MCF 10A (cell line): Measurements from ENCODE around the gene TMPRSS9. TPM values are rescaled to one million over a fixed set of nuclear protein-coding genes. Genes with fewer than 3 reads are reported as not detected.

Source experiments
- BruUV-seq: library from RNA; stranded (reverse); fragments of 400-500 nt; replicated peaks from 2 replicates; lab custom pipeline; 2021; lab: Mats Ljungman, UMichigan
- CTCF ChIA-PET: fragments of 300-600 bp; sonication (Branson Sonifier 250); formaldehyde crosslinking; extraction: SDS; loops from one replicate; lab custom pipeline; 2021; ENCODE audit warnings: antibody characterized with exemption, inconsistent platforms; lab: Yijun Ruan, JAX
- POLR2A ChIA-PET: fragments of 300-600, 350-650 bp; sonication (Branson Sonifier 250); formaldehyde crosslinking; extraction: SDS; loops from one replicate; lab custom pipeline; 2020; ENCODE audit warnings: antibody characterized with exemption, inconsistent platforms; lab: Yijun Ruan, JAX
- DNase-seq: peaks from one replicate; pipeline ENCODE4 v3.0.0-alpha.2; 2018; ENCODE audit not compliant: unreplicated experiment
- H3K27ac Mint-ChIP-seq: one replicate; pipeline ENCODE4 v1.8.0; 2022; ENCODE audit warnings: mild to moderate bottlenecking, low read depth, mixed read lengths; ENCODE audit not compliant: unreplicated experiment
- H3K27me3 Mint-ChIP-seq: one replicate; pipeline ENCODE4 v1.8.0; 2022; ENCODE audit warnings: mixed read lengths; ENCODE audit not compliant: insufficient read depth, unreplicated experiment
- H3K36me3 Mint-ChIP-seq: one replicate; pipeline ENCODE4 v1.8.0; 2022; ENCODE audit warnings: mild to moderate bottlenecking, moderate library complexity, mixed read lengths; ENCODE audit not compliant: insufficient read depth, unreplicated experiment
- H3K4me1 Mint-ChIP-seq: one replicate; pipeline ENCODE4 v1.8.0; 2022; ENCODE audit warnings: mixed read lengths; ENCODE audit not compliant: insufficient read depth, unreplicated experiment
- H3K4me3 Mint-ChIP-seq: one replicate; pipeline ENCODE4 v1.8.0; 2022; ENCODE audit warnings: mild to moderate bottlenecking, moderate library complexity, mixed read lengths; ENCODE audit not compliant: unreplicated experiment
- H3K9me3 Mint-ChIP-seq: one replicate; pipeline ENCODE4 v1.8.0; 2022; ENCODE audit warnings: mixed read lengths; ENCODE audit not compliant: unreplicated experiment
- intact Hi-C: fragments of 100-400 bp; cut with micrococcal nuclease; formaldehyde crosslinking; loops from 2 replicates; pipeline ENCODE4 v1.14.1; 2022
- total RNA-seq: library from RNA; stranded (reverse); gene quantifications from 2 replicates; pipeline ENCODE4 v1.2.3, GENCODE V29; 2022
- TF ChIP-seq, protein P1 (sequence below): fragments of 200-600 bp; IDR thresholded peaks from one replicate; pipeline ENCODE4 v1.8.0; 2022; ENCODE audit warnings: antibody characterized with exemption, mild to moderate bottlenecking; ENCODE audit not compliant: unreplicated experiment

TMPRSS9 gene
- total RNA-seq, 1 experiment from 2014 or later = not detected

DNA sequence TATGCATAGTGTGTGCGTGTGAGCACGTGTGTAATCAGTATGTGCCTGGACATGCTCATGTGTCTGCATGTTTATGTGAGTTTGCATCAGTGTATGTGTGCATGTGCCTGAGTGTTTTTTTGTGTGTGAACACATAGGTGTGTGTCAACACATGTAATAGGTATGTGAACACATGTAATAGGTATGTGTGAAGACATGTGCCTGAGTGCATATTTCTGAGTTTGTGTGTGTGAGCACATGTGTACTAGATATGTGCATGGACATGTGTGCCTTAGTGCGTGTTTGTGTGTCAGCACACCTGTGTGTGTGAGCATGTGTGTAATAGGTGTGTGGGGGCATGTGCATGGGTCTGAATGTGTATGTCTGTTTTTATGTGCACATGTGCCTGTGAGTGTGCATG lies 24.2 kb upstream of the TMPRSS9 start:
- no peak overlapping the region for H3K27ac Mint-ChIP-seq
- TF ChIP-seq, protein P1, sequence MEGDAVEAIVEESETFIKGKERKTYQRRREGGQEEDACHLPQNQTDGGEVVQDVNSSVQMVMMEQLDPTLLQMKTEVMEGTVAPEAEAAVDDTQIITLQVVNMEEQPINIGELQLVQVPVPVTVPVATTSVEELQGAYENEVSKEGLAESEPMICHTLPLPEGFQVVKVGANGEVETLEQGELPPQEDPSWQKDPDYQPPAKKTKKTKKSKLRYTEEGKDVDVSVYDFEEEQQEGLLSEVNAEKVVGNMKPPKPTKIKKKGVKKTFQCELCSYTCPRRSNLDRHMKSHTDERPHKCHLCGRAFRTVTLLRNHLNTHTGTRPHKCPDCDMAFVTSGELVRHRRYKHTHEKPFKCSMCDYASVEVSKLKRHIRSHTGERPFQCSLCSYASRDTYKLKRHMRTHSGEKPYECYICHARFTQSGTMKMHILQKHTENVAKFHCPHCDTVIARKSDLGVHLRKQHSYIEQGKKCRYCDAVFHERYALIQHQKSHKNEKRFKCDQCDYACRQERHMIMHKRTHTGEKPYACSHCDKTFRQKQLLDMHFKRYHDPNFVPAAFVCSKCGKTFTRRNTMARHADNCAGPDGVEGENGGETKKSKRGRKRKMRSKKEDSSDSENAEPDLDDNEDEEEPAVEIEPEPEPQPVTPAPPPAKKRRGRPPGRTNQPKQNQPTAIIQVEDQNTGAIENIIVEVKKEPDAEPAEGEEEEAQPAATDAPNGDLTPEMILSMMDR = no peak
- CTCF ChIA-PET = interaction anchor here (0.7 kb wide), 1 partner anchor 278 kb away, joined by 3 read pairs; no protein-coding TSS in a partner anchor
- BruUV-seq = no TSS peak
- no peaks in the 10 kb centered on the region for H3K27me3 Mint-ChIP-seq
- no peaks in the 10 kb centered on the region for H3K4me1 Mint-ChIP-seq
- no peak overlapping the region for H3K4me3 Mint-ChIP-seq
- no peaks in the 10 kb centered on the region for H3K9me3 Mint-ChIP-seq
- DNase-seq = no peak
- POLR2A ChIA-PET = interaction anchor here (0.5 kb wide), 1 partner anchor 281 kb away, joined by 3 read pairs; no protein-coding TSS in a partner anchor
- peaks cover 18% of the 10 kb centered on the region for H3K36me3 Mint-ChIP-seq
- intact Hi-C loops = no loop called here

DNA sequence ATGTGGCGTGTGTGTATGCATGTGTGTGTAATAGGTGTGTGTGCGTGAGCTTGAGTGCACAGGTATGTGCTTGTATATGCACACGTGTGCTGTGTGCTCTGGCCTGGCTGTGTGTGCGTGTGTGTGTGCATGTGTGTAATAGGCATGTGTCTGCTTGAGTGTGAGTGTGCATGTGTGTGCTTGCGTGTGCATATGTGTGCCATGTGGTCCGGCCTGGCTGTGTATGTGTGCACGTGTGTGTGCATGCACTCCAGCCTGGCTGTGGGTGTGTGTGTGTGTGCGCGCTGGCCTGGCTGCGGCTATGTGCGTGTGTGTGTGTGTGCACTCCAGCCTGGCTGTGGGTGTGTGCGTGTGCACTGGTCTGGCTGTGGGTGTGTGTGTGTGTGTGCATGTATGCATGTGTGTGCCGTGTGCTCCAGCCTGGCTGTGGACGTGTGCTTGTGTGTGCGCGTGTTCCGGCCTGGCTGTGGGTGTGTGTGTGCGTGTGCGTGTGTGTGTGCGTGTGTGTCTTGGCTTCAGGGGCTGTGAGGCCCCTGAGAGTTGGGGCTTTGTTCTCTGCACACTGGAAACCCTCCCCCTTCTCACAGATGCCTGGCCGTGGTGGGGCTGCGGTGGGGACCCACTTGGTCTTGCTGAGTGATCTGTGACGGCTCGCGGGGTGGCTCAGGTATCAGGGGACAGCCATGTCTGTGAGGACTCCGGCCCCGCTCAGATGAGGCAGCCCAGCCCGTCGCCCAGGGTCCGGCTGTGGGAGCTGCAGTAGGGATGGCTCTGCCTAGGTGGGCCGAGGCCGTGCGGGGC lies 23.3 kb upstream of the TMPRSS9 start:
- Mint-ChIP-seq H3K36me3 (peaks cover 21% of the 10 kb centered on the region), H3K27me3 (no peaks in the 10 kb centered on the region), H3K27ac (no peak overlapping the region), H3K9me3 (no peaks in the 10 kb centered on the region), H3K4me1 (no peaks in the 10 kb centered on the region), H3K4me3 (no peak overlapping the region)
- intact Hi-C loops = no loop called here
- TF ChIP-seq, protein P1 = no peak
- DNase-seq = no peak
- POLR2A ChIA-PET = interaction anchor here (0.5 to 1.3 kb wide), 2 partner anchors 37 to 282 kb away, joined by 3 read pairs; no protein-coding TSS in a partner anchor
- no TSS peak for BruUV-seq
- CTCF ChIA-PET = no interaction called here

DNA sequence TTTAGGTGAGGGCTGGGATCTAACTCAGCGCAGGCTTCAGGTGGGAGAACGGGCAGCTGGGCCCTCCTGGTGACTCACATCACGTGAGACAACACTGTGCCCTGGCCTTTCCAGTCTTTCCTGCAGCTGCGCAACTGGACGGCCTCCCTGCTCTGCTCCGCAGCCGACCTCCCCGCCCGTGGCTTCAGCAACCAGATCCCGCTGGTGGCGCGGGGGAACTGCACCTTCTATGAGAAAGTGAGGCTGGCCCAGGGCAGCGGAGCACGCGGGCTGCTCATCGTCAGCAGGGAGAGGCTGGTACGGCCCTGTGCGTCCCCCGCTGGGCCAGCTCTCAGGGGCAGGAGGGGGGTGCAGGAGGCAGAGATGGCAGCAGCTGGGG lies 22.7 kb upstream of the TMPRSS9 start:
- TF ChIP-seq, protein P1 = no peak
- H3K36me3 Mint-ChIP-seq = peaks cover 18% of the 10 kb centered on the region
- DNase-seq = no peak
- H3K4me3 Mint-ChIP-seq = no peak overlapping the region
- no TSS peak for BruUV-seq
- H3K4me1 Mint-ChIP-seq = no peaks in the 10 kb centered on the region
- H3K9me3 Mint-ChIP-seq = no peaks in the 10 kb centered on the region
- no peaks in the 10 kb centered on the region for H3K27me3 Mint-ChIP-seq
- CTCF ChIA-PET = no interaction called here
- POLR2A ChIA-PET = interaction anchor here (1.3 kb wide), 1 partner anchor 37 kb away, joined by 3 read pairs; no protein-coding TSS in a partner anchor
- no peak overlapping the region for H3K27ac Mint-ChIP-seq
- intact Hi-C loops = no loop called here

DNA sequence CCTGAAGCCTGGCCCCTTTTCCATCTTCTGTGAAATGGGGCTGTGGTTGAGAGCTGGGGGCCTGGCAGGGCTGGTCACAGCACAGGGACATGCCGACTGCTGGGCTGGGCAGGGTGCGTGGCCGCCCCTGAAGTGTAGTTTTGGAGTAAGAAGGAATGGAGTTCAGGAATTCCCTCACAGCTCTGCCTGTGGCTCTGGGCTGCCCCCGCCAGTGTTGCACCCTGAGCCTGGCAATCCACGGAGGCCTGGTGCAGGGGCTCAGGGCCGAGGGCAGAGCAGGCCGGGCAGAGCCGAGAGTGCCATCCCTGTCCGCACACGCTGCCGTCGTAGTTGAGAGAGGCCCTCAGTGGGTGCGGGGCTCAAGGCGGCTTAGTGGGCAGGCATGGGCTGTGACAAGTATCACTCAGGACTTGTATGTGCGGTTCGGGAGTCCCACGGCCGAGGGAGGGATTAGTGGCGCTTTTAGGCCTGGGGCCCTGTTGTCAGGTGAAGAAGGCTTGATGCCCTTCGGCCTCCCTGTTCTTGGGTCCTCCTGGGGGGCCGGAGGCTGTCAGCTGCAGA lies 21.9 kb upstream of the TMPRSS9 start:
- intact Hi-C loops = no loop called here
- no TSS peak for BruUV-seq
- Mint-ChIP-seq H3K27me3 (no peaks in the 10 kb centered on the region), H3K4me1 (no peaks in the 10 kb centered on the region), H3K27ac (no peak overlapping the region), H3K9me3 (no peaks in the 10 kb centered on the region), H3K4me3 (no peak overlapping the region), H3K36me3 (peaks cover 18% of the 10 kb centered on the region)
- DNase-seq = no peak
- TF ChIP-seq, protein P1 = no peak
- ChIA-PET CTCF (interaction anchor here (0.5 kb wide), 1 partner anchor 16 kb away, joined by 3 read pairs; no protein-coding TSS in a partner anchor), POLR2A (interaction anchor here (1.3 kb wide), 1 partner anchor 36 kb away, joined by 3 read pairs; no protein-coding TSS in a partner anchor)
